K562 (cell line): ENCODE results near the gene RNF115. TPM values are rescaled to one million over a fixed set of nuclear protein-coding genes. Genes with fewer than 3 reads are reported as not detected.

Source experiments
- ATF3 ChIP-seq, 2 experiments: fragments of 450-650 bp in 1 of 2; sonication (generic) in 1 of 2; formaldehyde crosslinking in 1 of 2; IDR thresholded peaks in 1 of 2; conservative IDR thresholded peaks in 1 of 2; 2 replicates each; pipeline versions ENCODE4 v1.6.1 to v1.8.1; 2016 to 2023; ENCODE audit warnings: mild to moderate bottlenecking in 2 of 2, moderate library complexity in 2 of 2, inconsistent platforms in 1 of 2, missing genetic modification reagents in 1 of 2
- BMI1 ChIP-seq: fragments of 150-350 bp; IDR thresholded peaks from 2 replicates; pipeline ENCODE4 v1.6.1; 2014; ENCODE audit warnings: low read length
- BRCA1 ChIP-seq, 2 experiments: fragments of 450-650 bp in 1 of 2; sonication (generic) in 1 of 2; formaldehyde crosslinking in 1 of 2; IDR thresholded peaks; 2 replicates each; pipeline versions ENCODE4 v1.5.0 to v1.6.1; 2017 to 2020; ENCODE audit warnings: mild to moderate bottlenecking in 1 of 2, missing genetic modification reagents in 1 of 2
- CREB3 ChIP-seq: fragments of 450-650 bp; conservative IDR thresholded peaks from 2 replicates; pipeline ENCODE4 v1.6.1; 2016; ENCODE audit warnings: missing genetic modification characterization, low read depth, mild to moderate bottlenecking, missing compliant biosample characterization, moderate library complexity
- GTF2B ChIP-seq: IDR thresholded peaks from 2 replicates; pipeline ENCODE4 v1.6.1; 2011; ENCODE audit not compliant: insufficient read length; ENCODE audit errors: extremely low read depth
- HDAC1 ChIP-seq, 2 experiments: fragments of 450-650 bp; IDR thresholded peaks; 2 replicates each; pipeline ENCODE4 v1.6.1; 2016 to 2017; ENCODE audit warnings: inconsistent platforms in 1 of 2, mild to moderate bottlenecking in 1 of 2, moderate library complexity in 1 of 2
- KLF1 ChIP-seq: fragments of 450-650 bp; IDR thresholded peaks from 2 replicates; pipeline ENCODE4 v1.6.1; 2016; ENCODE audit warnings: missing genetic modification characterization, missing compliant biosample characterization
- PKNOX1 ChIP-seq: fragments of 450-650 bp; IDR thresholded peaks from 2 replicates; pipeline ENCODE4 v1.6.1; 2016
- SMARCA4 ChIP-seq: fragments of 450-650 bp; IDR thresholded peaks from 2 replicates; pipeline ENCODE4 v1.6.1; 2016
- SMARCA5 ChIP-seq: fragments of 450-650 bp; IDR thresholded peaks from 2 replicates; pipeline ENCODE4 v1.6.1; 2016
- SPI1 ChIP-seq: IDR thresholded peaks from 2 replicates; pipeline ENCODE4 v1.6.1; 2011; ENCODE audit warnings: low read depth, low read length, control low read depth, borderline replicate concordance
- SRSF1 ChIP-seq: fragments of 200-400 bp; formaldehyde crosslinking; IDR thresholded peaks from 2 replicates; pipeline ENCODE4 v1.6.1; 2017; ENCODE audit warnings: mild to moderate bottlenecking, low read depth, low read length, moderate library complexity
- SUPT5H ChIP-seq: fragments of 450-650 bp; IDR thresholded peaks from 2 replicates; pipeline ENCODE4 v1.6.1; 2016
- TAF9B ChIP-seq: fragments of 450-650 bp; IDR thresholded peaks from 2 replicates; pipeline ENCODE4 v1.6.1; 2018; ENCODE audit warnings: mild to moderate bottlenecking; ENCODE audit not compliant: partially characterized antibody
- THRA ChIP-seq: fragments of 450-650 bp; IDR thresholded peaks from 2 replicates; pipeline ENCODE4 v1.6.1; 2017; ENCODE audit warnings: mild to moderate bottlenecking, moderate library complexity
- XRCC3 ChIP-seq: fragments of 450-650 bp; IDR thresholded peaks from 2 replicates; pipeline ENCODE4 v1.6.1; 2017; ENCODE audit warnings: mild to moderate bottlenecking, moderate library complexity
- ZNF174 ChIP-seq: fragments of 250-450 bp; sonication (Bioruptor Pico); IDR thresholded peaks from 2 replicates; pipeline ENCODE4 v1.4.0; 2020; ENCODE audit warnings: mild to moderate bottlenecking
- ZNF609 ChIP-seq: sonication (generic); formaldehyde crosslinking; IDR thresholded peaks from 2 replicates; pipeline ENCODE4 v1.8.1; 2023; ENCODE audit warnings: missing genetic modification reagents, mild to moderate bottlenecking, borderline replicate concordance
- polyA plus RNA-seq, 8 experiments: library from polyadenylated mRNA; depleted of rRNA in 4 of 8; stranded (reverse) in 5 of 8; unstranded in 3 of 8; fragments of >200 nt; fragmentation: Nextera tagmentation in 2 of 8; fragmentation: Illumina TruSeq in 1 of 8; extraction: Ambion mirVana in 2 of 8; extraction: Trizol in 1 of 8; gene quantifications; 2 replicates each; pipeline versions ENCODE4 v1.2.1 to v1.2.3, GENCODE V29; 2011 to 2014; ENCODE audit warnings: inconsistent platforms in 1 of 8, missing spikeins in 1 of 8
- total RNA-seq, 7 experiments: library from RNA; depleted of rRNA in 6 of 7; stranded (reverse); fragments of >200 nt in 6 of 7; fragmentation: Illumina TruSeq in 2 of 7; extraction: Trizol in 2 of 7; gene quantifications; 2 replicates each; pipeline versions ENCODE4 v1.2.1 to v1.2.3, GENCODE V29; 2011 to 2021; ENCODE audit warnings: low replicate concordance in 1 of 7

Gene RNF115
- total and polyA plus RNA-seq, 9 of the 15 experiments (the other 6 are each of a cell fraction or from before 2014, with no cell fraction given) = 1.9 to 14.3 (median 9.5) TPM

- TF ChIP-seq ATF3 (IDR thresholded peaks at IDR 0.05) (no peak), ATF3 (CRISPR knock-in tag; conservative IDR thresholded peaks at IDR 0.05) (no peak), XRCC3 (no peak), SPI1 (peak; percentile 83), SMARCA4 (no peak), SUPT5H (no peak), KLF1 (tag) (no peak), ZNF174 (CRISPR knock-in tag) (no peak), ZNF609 (CRISPR knock-in tag) (peak; percentile 63; the same call in 1 of the 2 replicates), BMI1 (no peak), HDAC1 (IDR thresholded peaks at IDR 0.05) (no peak), SRSF1 (no peak), BRCA1 (IDR thresholded peaks at IDR 0.05) (no peak), BRCA1 (CRISPR knock-in tag; IDR thresholded peaks at IDR 0.05) (no peak), GTF2B (no peak), SMARCA5 (peak; percentile 32; the same call in 1 of the 2 replicates), THRA (no peak), CREB3 (tag) (no peak), PKNOX1 (peak; percentile 7; the same call in 1 of the 2 replicates), TAF9B (no peak)
Measured at GRCh38 chr1:145845144-145845513, 21.2 kb upstream of the RNF115 start (continued).
